Epithelial cell of proximal tubule (primary cell): ENCODE results near the gene CHSY1. TPM values are rescaled to one million over a fixed set of nuclear protein-coding genes. Genes with fewer than 3 reads are reported as not detected.

ENCODE experiments used
- DNase-seq: peaks from one replicate; pipeline ENCODE4 v3.0.0-alpha.2; 2011; ENCODE audit warnings: low read depth
- H3K4me3 ChIP-seq: 2 replicates; pipeline ENCODE4 v1.5.1; 2011; ENCODE audit warnings: low read depth, mild to moderate bottlenecking, low read length
- total RNA-seq: library from RNA; depleted of rRNA; stranded (reverse); fragments of >200 nt; gene quantifications from 2 replicates; pipeline ENCODE4 v1.2.3, GENCODE V29; 2015
- TF ChIP-seq, protein P1 (sequence below): conservative IDR thresholded peaks from 2 replicates; pipeline ENCODE4 v1.5.1; 2012; ENCODE audit warnings: low read depth, mild to moderate bottlenecking, low read length

CHSY1 gene
- total RNA-seq, 1 donor from 2014 or later = 14.4 TPM

DNA sequence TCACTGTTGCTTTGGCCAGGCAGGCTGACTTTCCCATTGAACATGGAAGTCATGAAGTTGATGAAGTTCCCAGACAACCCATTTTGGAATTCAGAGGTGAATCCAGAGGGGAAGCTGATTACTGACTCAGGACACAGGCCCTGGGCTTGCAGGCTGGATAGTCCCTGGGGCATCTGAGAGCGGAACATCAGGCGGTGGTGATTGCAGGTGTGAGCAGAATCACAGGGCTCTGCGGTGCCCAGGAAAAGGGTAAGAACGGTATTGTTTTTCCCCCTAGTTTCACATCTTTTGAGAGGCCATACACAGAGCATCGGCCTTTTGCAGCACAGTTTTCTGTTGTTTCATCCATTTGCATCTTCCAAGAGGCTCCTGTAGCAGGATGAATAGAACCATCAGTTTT is 104.7 kb downstream of the CHSY1 start:
- no peak overlapping the region for H3K4me3 ChIP-seq
- TF ChIP-seq, protein P1, sequence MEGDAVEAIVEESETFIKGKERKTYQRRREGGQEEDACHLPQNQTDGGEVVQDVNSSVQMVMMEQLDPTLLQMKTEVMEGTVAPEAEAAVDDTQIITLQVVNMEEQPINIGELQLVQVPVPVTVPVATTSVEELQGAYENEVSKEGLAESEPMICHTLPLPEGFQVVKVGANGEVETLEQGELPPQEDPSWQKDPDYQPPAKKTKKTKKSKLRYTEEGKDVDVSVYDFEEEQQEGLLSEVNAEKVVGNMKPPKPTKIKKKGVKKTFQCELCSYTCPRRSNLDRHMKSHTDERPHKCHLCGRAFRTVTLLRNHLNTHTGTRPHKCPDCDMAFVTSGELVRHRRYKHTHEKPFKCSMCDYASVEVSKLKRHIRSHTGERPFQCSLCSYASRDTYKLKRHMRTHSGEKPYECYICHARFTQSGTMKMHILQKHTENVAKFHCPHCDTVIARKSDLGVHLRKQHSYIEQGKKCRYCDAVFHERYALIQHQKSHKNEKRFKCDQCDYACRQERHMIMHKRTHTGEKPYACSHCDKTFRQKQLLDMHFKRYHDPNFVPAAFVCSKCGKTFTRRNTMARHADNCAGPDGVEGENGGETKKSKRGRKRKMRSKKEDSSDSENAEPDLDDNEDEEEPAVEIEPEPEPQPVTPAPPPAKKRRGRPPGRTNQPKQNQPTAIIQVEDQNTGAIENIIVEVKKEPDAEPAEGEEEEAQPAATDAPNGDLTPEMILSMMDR = no peak
- DNase-seq = no peak

DNA sequence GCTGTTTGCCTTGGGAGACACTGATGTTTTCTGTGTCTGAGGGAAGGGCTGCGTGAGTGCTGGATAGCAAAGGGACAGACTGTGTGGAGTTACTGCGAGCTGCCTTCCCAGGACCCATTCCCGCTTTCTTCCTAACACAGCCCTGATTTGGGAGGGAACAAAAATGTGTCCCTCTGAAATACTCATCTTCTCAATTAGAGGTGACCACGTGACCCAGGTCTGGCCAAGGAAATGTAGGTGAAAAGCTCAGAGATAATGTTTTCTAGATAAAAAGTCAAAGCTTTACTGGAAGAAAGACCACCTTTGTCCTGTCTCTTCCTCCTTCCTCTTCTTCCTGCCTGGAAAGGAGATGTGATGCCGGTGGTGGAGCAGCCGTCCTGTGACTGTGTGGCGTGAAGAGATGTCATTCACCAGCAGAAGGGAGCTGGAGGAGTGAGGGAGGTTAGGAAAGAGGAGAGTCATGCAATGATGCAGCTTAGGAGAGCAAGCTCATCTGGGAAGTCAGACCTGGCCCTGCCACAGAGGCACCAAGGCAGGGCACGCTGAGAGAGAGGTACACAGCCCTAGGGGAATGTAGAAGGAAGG is 105.6 kb downstream of the CHSY1 start:
- TF ChIP-seq, protein P1 = no peak
- no peak overlapping the region for H3K4me3 ChIP-seq
- no peak for DNase-seq

DNA sequence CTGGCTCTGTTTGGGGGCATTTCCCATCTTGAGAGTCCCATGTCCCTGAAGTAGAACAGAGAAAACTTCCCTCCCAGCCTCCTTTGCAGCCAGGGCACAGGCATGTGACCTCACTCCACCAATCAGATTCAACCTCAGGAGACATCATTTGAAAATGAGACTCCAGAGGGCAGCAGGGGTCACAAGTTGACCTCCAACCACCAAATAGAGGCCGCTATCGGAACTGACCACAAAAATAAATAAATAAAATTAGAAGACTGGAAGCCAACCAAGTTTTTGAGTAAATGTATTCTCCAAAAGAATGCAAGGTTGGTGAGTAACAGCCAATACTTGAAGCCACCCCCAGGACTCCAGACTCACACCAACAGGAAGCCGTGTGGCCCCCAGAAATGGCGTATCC is 106.5 kb downstream of the CHSY1 start:
- H3K4me3 ChIP-seq = no peak overlapping the region
- DNase-seq = no peak
- TF ChIP-seq, protein P1 = no peak

DNA sequence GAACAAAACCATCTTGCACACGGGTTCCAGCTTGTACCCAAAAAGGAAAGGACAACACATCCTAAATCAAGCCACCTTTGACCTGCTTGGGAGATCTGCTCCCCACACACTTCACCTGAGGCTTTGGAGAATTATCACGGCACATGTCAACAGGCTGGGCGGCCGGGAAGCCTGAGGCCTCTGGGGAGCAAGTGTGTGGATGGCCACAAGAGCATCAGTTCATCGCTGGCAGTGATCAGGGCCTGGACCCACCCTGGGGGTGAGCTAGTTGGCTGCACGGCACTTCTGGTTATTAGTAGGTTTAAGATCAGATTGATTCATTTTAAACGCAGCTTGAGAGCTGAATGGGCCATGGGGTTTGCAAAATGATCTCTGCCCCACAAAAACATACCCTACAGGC is 108.5 kb downstream of the CHSY1 start:
- no peak overlapping the region for H3K4me3 ChIP-seq
- TF ChIP-seq, protein P1 = no peak
- no peak for DNase-seq

DNA sequence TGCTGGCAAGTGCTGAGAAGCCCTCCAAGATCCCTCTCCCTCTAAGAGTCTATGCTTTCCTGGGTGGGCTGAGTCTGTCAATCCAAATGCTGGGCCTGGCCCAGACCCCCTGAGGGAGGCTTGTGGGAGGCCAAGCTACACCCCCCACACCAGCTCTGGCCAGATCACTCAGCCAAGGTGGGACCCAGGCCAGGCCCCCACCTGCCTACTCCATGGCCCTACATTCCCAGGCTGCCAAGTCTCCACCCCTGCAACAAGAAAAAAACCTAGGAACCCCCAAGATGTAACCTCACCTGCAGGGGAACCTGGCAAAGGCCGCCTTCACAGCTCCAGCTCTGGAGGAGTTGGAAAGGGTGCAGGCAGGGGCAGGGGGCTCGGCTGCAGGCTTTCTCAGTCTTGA is 109.1 kb downstream of the CHSY1 start:
- TF ChIP-seq, protein P1 = no peak
- DNase-seq = no peak
- no peak overlapping the region for H3K4me3 ChIP-seq

DNA sequence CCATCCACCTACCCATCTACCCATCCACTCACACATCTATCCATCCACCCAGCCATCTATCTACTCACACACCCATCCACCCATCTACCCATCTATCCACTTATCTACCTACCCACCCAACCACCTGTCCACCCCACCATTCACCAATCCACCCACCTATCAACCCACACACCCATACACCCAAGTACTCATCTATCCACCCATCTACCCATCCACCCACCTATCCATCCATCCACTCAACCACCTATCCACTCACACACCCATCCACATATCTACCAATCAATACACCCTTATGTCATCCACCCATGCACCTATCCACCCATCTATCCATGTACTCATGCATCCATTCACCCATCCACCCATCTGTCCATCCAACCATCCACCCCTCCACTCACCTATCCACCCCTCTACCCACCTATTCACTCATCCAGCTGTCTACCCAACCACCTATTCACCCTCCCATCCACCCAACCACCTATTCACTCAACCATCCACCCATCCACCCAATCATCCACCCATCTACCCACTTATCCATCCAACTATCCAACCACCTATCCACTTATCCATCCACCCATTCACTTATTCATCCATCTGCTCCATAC is 109.8 kb downstream of the CHSY1 start:
- DNase-seq = no peak
- no peak overlapping the region for H3K4me3 ChIP-seq
- TF ChIP-seq, protein P1 = no peak

DNA sequence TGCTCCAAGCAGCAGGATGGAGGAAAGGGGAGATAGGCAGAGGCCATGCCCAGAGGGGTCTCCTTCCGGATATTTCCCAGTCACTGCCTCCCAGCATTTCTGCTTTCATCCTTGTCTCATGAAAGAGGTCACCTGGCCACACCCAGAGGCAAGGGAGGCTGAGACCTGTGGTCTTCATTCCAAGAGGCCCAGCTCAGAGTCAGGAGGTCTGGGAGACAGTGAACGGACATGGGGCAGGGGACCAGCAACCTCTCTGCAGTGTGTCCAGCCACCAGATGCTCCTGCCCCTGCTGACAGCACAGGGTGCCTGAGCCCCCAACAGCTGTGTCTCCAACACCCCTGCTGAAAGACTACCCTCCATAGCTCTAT is 111.2 kb downstream of the CHSY1 start:
- TF ChIP-seq, protein P1 = no peak
- no peak overlapping the region for H3K4me3 ChIP-seq
- no peak for DNase-seq
